ENCODE measurements around the gene TRAPPC10.

TRAPPC10 gene

GRCh38 chr21:44051462-44051941, 39.4 kb downstream of the TRAPPC10 start:
- H3K4me2 ChIP-seq (ENCODE audit: low read length): no peak overlapping the region
- H3K4me1 ChIP-seq: no peaks in the 10 kb centered on the region
- no peaks in the 10 kb centered on the region for H3K27me3 ChIP-seq (ENCODE audit: control insufficient read depth, insufficient read depth, low read length)
- no peak overlapping the region for H2AFZ ChIP-seq
- no peak for TF ChIP-seq CTCF (IDR thresholded peaks at IDR 0.05)
- no peaks in the 10 kb centered on the region for H3K9me3 ChIP-seq (ENCODE audit: control insufficient read depth, low read length)
- no peak overlapping the region for H3K9ac ChIP-seq
- H3K79me2 ChIP-seq: peaks cover 14% of the 10 kb centered on the region
- H3K36me3 ChIP-seq (ENCODE audit: control insufficient read depth, insufficient read depth, low read length): no peaks in the 10 kb centered on the region
- H3K4me3 ChIP-seq (ENCODE audit: low read depth, low read length): no peak overlapping the region
- peak overlapping the region; percentile 12 for H3K27ac ChIP-seq

- H3K4me1 ChIP-seq: no peaks in the 10 kb centered on the region
- H3K27me3 ChIP-seq (ENCODE audit: control insufficient read depth, insufficient read depth, low read length): no peaks in the 10 kb centered on the region
- H3K4me2 ChIP-seq (ENCODE audit: low read length): no peak overlapping the region
- no peak for TF ChIP-seq CTCF (IDR thresholded peaks at IDR 0.05)
- no peaks in the 10 kb centered on the region for H3K36me3 ChIP-seq (ENCODE audit: control insufficient read depth, insufficient read depth, low read length)
- H3K79me2 ChIP-seq: peaks cover 14% of the 10 kb centered on the region
- H3K4me3 ChIP-seq (ENCODE audit: low read depth, low read length): no peak overlapping the region
- H3K9ac ChIP-seq: no peak overlapping the region
- H3K27ac ChIP-seq: no peak overlapping the region
- H3K9me3 ChIP-seq (ENCODE audit: control insufficient read depth, low read length): no peaks in the 10 kb centered on the region
- no peak overlapping the region for H2AFZ ChIP-seq
Observed at GRCh38 chr21:44052071-44052829, 40.1 kb downstream of the TRAPPC10 start.

GRCh38 chr21:44052830-44053226, 40.7 kb downstream of the TRAPPC10 start:
- Histone ChIP-seq H3K79me2 (peaks cover 14% of the 10 kb centered on the region), H3K27me3 (ENCODE audit: control insufficient read depth, insufficient read depth, low read length) (no peaks in the 10 kb centered on the region), H2AFZ (no peak overlapping the region), H3K27ac (no peak overlapping the region), H3K4me1 (no peaks in the 10 kb centered on the region), H3K9me3 (ENCODE audit: control insufficient read depth, low read length) (no peaks in the 10 kb centered on the region), H3K4me2 (ENCODE audit: low read length) (no peak overlapping the region), H3K4me3 (ENCODE audit: low read depth, low read length) (no peak overlapping the region), H3K9ac (no peak overlapping the region), H3K36me3 (ENCODE audit: control insufficient read depth, insufficient read depth, low read length) (no peaks in the 10 kb centered on the region)
- TF ChIP-seq CTCF (IDR thresholded peaks at IDR 0.05): no peak

- Histone ChIP-seq H3K9me3 (ENCODE audit: control insufficient read depth, low read length) (no peaks in the 10 kb centered on the region), H3K79me2 (peaks cover 9% of the 10 kb centered on the region), H2AFZ (no peak overlapping the region), H3K9ac (no peak overlapping the region), H3K27me3 (ENCODE audit: control insufficient read depth, insufficient read depth, low read length) (no peaks in the 10 kb centered on the region), H3K4me3 (ENCODE audit: low read depth, low read length) (no peak overlapping the region), H3K36me3 (ENCODE audit: control insufficient read depth, insufficient read depth, low read length) (no peaks in the 10 kb centered on the region), H3K4me1 (no peaks in the 10 kb centered on the region), H3K27ac (no peak overlapping the region), H3K4me2 (ENCODE audit: low read length) (no peak overlapping the region)
- no peak for TF ChIP-seq CTCF (IDR thresholded peaks at IDR 0.05)
Observed at GRCh38 chr21:44053567-44053966, 41.5 kb downstream of the TRAPPC10 start.

GRCh38 chr21:44054710-44055109, 42.6 kb downstream of the TRAPPC10 start:
- H2AFZ ChIP-seq: no peak overlapping the region
- no peak overlapping the region for H3K27ac ChIP-seq
- no peak for TF ChIP-seq CTCF (IDR thresholded peaks at IDR 0.05)
- no peaks in the 10 kb centered on the region for H3K27me3 ChIP-seq (ENCODE audit: control insufficient read depth, insufficient read depth, low read length)
- no peak overlapping the region for H3K4me2 ChIP-seq (ENCODE audit: low read length)
- peaks cover 5% of the 10 kb centered on the region for H3K79me2 ChIP-seq
- no peak overlapping the region for H3K4me3 ChIP-seq (ENCODE audit: low read depth, low read length)
- H3K9ac ChIP-seq: no peak overlapping the region
- H3K4me1 ChIP-seq: no peaks in the 10 kb centered on the region
- no peaks in the 10 kb centered on the region for H3K36me3 ChIP-seq (ENCODE audit: control insufficient read depth, insufficient read depth, low read length)
- no peaks in the 10 kb centered on the region for H3K9me3 ChIP-seq (ENCODE audit: control insufficient read depth, low read length)
